Sigmoid colon (tissue), 4 donors: ENCODE data around the gene F13B.

Experiments used
- EP300 ChIP-seq, 4 donors: sonication (generic); formaldehyde crosslinking; IDR thresholded peaks; one replicate each; pipeline ENCODE4 v1.6.1; 2017; ENCODE audit warnings: antibody characterized with exemption in 4 of 4
- POLR2A ChIP-seq, 2 donors: fragments of 450-650 bp; IDR thresholded peaks; one replicate each; pipeline ENCODE4 v1.6.1; 2016; ENCODE audit warnings: antibody characterized with exemption in 2 of 2, mild to moderate bottlenecking in 2 of 2, moderate library complexity in 2 of 2
- TF ChIP-seq, protein P1 (sequence below), 4 experiments: fragments of 450-650 bp in 3 of 4; fragments of 200-600 bp in 1 of 4; IDR thresholded peaks; one replicate each; pipeline ENCODE4 v1.5.1; 2016 to 2019; ENCODE audit warnings: antibody characterized with exemption in 4 of 4, mild to moderate bottlenecking in 3 of 4, moderate library complexity in 2 of 4

DNA sequence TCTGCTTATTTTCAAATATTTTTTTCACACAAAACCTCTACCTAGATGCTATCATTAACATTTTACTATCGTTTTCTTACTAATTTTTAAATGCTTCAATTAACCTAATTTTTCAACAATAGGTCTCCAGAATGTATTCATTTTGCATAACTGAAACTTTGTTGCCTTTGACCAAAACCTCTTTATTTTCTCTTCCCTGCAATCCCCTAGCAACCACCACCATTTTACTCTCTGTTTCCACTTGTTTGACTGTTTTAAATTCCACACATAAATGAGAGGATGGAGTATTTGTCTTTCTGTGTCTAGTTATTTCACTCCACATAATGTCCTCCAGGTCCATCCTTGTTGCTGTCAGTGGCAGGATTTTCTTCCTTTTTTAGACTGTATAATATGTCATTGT lies 9.5 kb upstream of the F13B start:
- TF ChIP-seq, protein P1, sequence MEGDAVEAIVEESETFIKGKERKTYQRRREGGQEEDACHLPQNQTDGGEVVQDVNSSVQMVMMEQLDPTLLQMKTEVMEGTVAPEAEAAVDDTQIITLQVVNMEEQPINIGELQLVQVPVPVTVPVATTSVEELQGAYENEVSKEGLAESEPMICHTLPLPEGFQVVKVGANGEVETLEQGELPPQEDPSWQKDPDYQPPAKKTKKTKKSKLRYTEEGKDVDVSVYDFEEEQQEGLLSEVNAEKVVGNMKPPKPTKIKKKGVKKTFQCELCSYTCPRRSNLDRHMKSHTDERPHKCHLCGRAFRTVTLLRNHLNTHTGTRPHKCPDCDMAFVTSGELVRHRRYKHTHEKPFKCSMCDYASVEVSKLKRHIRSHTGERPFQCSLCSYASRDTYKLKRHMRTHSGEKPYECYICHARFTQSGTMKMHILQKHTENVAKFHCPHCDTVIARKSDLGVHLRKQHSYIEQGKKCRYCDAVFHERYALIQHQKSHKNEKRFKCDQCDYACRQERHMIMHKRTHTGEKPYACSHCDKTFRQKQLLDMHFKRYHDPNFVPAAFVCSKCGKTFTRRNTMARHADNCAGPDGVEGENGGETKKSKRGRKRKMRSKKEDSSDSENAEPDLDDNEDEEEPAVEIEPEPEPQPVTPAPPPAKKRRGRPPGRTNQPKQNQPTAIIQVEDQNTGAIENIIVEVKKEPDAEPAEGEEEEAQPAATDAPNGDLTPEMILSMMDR (IDR thresholded peaks at IDR 0.05): no peak
- TF ChIP-seq POLR2A (IDR thresholded peaks at IDR 0.05): no peak
- no peak for TF ChIP-seq EP300 (IDR thresholded peaks at IDR 0.05)
